ENCODE measurements around the gene IGLL5.
"Not testable (repeated sequence)": the region's sequence is repeated elsewhere in the genome, so short reads cannot be mapped to it uniquely, and the experiment has no call there.

Gene IGLL5

GRCh38 chr22:22900527-22901205 is 13.1 kb downstream of the IGLL5 start:
- not testable (repeated sequence) for DNase-seq (ENCODE audit: low read depth)

GRCh38 chr22:22901578-22902218 is 14.1 kb downstream of the IGLL5 start:
- no peak for DNase-seq (ENCODE audit: low read depth)

GRCh38 chr22:22902247-22903001 is 14.8 kb downstream of the IGLL5 start:
- no peak for DNase-seq (ENCODE audit: low read depth)

GRCh38 chr22:22903355-22903777 is 15.8 kb downstream of the IGLL5 start:
- no peak for DNase-seq (ENCODE audit: low read depth)

- DNase-seq (ENCODE audit: low read depth), result not testable (repeated sequence)
Observed at GRCh38 chr22:22903781-22904192, 16.2 kb downstream of the IGLL5 start.

- not testable (repeated sequence) for DNase-seq (ENCODE audit: low read depth)
Observed at GRCh38 chr22:22904736-22905135, 17.1 kb downstream of the IGLL5 start.

- DNase-seq (ENCODE audit: low read depth), result not testable (repeated sequence)
Observed at GRCh38 chr22:22906391-22906790, 18.8 kb downstream of the IGLL5 start.

- no peak for DNase-seq (ENCODE audit: low read depth)
Observed at GRCh38 chr22:22906907-22907550, 19.4 kb downstream of the IGLL5 start.

GRCh38 chr22:22907551-22908494 is 20.2 kb downstream of the IGLL5 start:
- DNase-seq (ENCODE audit: low read depth), result no peak

- no peak for DNase-seq (ENCODE audit: low read depth)
Observed at GRCh38 chr22:22908495-22908861, 20.9 kb downstream of the IGLL5 start.

- DNase-seq (ENCODE audit: low read depth), result no peak
Observed at GRCh38 chr22:22908941-22909604, 21.5 kb downstream of the IGLL5 start.

- no peak for DNase-seq (ENCODE audit: low read depth)
Observed at GRCh38 chr22:22909605-22910271, 22.1 kb downstream of the IGLL5 start.

GRCh38 chr22:22910272-22911240 is 22.9 kb downstream of the IGLL5 start:
- no peak for DNase-seq (ENCODE audit: low read depth)

GRCh38 chr22:22911327-22912134 is 23.9 kb downstream of the IGLL5 start:
- no peak for DNase-seq (ENCODE audit: low read depth)

- DNase-seq (ENCODE audit: low read depth), result no peak
Observed at GRCh38 chr22:22912135-22912987, 24.7 kb downstream of the IGLL5 start.

- no peak for DNase-seq (ENCODE audit: low read depth)
Observed at GRCh38 chr22:22912988-22913253, 25.3 kb downstream of the IGLL5 start.

- DNase-seq (ENCODE audit: low read depth), result no peak
Observed at GRCh38 chr22:22913989-22914388, 26.4 kb downstream of the IGLL5 start.

Measured in stimulated activated CD8-positive, alpha-beta memory T cell treated with anti-CD3 and anti-CD28 coated beads, Interleukin-15, amount 100 ng/mL, for 24 hours (primary cell).